ENCODE measurements around the gene TRIM59. TPM values are rescaled to one million over a fixed set of nuclear protein-coding genes. Genes with fewer than 3 reads are reported as not detected.
A peak's percentile ranks its signal among the peaks of the same experiment; 100 is the strongest.

TRIM59 gene
- total RNA-seq, 1 donor from 2014 or later: 0.25 TPM

DNA sequence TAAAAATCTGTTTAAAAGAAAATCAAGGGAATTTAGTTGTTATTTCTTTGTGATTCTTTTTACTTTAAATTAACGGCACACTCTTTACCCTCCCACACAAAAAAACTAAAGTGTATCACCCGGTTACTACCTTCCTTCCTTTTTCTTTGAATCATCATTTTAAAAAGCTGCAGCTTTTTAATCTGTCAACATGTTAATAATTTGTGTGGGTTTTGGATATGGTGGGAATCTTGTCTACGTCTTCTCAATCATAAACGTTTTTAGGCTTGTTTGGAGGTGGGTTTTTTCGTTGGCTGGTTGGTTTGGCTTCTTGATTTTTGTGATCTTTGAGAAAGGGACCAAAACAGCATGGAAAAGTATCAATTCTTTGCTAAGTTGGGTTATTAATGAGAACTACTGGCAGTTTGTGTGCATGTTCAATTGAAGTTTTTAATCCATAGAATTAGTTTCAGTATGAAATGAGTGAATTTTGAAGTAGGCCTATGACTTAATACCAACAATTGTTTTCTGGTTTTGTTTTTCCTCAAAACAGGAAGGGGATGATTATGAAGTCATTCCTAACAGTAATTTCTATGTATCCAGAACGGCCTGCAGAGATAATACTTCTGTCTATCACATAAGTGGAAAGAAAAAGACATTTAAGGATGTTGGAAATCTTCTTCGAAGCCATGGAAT is 45.7 kb downstream of the TRIM59 start:
- ATAC-seq (no peak), DNase-seq (ENCODE audit: low spot score) (no peak)

DNA sequence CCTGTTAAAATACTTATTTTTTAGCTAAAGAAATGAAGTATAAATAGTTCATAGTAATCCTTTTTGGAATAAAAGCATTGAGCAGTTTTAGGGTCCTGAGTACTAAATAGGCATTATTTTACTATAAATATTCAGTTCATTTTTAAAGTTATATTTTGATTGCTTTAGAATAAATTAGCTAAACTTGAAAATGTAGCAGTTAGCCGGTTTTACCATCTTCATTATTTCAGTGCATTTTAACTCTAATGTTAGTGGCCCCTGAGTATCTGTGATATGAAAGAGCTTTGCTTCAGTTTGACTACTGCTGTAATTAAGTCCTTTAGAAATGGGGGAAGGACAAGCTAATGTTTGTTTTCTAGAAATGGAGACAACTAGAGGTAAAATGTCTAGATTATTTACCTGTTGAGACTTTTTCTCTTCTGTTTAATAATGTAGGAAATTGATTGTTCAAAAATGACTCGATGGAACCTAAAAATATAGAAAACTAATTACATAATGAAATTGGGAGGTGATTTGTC is 46.5 kb downstream of the TRIM59 start:
- ATAC-seq (no peak), DNase-seq (ENCODE audit: low spot score) (no peak)

DNA sequence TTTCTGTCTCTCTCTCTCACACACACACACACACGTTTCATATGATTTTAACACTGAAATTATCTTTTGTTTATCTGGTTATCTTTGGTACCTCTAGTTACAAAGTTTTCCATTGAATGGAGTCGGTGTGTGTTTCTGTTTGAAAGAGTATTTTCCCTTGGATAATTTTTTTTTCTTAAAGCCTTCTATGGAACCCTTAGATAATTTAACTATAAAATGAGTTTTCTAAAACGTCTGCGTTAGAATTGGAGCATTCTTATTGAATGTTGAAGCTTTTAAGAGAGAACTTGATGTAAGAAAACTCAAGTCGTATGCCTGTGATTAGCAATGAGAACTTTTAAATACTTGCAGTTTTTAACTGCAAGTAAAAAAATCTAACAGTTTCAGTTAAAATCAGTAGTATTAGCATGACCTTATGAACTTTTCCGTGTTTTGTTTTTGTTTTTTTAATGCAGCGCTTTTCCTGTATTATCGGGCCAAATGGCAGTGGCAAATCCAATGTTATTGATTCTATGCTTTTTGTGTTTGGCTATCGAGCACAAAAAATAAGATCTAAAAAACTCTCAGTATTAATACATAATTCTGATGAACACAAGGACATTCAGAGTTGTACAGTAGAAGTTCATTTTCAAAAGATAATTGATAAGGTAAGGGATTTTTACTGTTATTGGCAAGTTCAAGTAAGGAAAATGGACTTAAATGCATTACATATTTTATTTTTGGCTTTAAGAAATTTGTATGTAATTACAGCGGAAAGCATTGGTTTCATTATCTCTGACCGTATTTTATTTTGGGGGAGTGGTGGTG is 47.2 kb downstream of the TRIM59 start:
- ATAC-seq: no peak
- no peak for DNase-seq (ENCODE audit: low spot score)

GRCh38 chr3:160401291-160402095 is 48.1 kb downstream of the TRIM59 start:
- ATAC-seq (no peak), DNase-seq (ENCODE audit: low spot score) (no peak)

DNA sequence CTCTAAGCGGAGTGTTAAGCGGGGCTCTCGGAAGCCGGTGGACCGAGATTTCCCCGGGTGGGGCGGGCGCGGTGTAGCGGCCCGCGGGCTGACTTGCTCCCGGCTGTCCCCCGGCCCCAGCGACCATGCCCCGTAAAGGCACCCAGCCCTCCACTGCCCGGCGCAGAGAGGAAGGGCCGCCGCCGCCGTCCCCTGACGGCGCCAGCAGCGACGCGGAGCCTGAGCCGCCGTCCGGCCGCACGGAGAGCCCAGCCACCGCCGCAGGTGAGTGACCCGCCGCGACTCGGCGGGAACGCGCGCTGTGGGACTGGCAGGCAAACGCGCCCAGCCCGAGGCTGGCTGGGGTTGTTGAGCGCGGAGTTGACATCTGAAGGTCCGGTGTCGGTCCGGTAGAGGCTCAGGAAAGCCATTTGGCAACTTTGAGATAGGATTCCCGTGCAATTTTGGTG is 48.9 kb downstream of the TRIM59 start:
- peak; percentile 63 for DNase-seq (ENCODE audit: low spot score)
- peak; percentile 57 for ATAC-seq

DNA sequence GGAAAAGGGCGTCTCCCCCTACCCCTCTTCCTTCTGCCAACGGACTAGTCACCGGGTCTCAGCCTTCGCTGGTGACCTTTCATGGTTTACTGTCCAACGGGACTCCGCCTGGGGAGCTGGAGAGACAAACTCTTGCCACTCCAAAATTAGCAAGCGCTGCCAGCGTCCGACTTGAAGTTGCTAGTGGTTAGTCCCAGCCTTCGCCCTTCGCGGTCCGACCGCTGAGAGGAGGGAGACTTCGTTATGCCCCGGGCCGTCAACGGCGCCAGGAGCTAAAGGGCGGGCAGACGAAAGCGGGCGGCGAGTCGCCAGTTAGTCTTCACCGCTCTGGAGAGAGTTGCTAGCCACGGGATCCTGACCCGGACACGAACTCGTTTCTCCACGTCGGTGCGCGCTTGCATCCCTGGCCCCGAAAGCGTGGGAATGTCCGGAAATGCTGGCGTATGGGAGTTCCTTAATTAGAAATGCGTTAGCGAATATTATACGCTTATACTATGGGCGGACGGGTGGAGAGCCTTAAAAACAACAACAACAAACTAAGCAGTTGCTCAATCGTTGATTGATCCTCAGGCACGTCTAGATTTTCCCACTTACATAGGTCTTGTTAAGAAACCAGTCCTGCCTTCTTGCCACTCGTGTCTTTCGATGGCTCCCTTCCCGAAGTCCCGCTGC is 49.4 kb downstream of the TRIM59 start:
- ATAC-seq (peak; percentile 55), DNase-seq (ENCODE audit: low spot score) (peak; percentile 68)

DNA sequence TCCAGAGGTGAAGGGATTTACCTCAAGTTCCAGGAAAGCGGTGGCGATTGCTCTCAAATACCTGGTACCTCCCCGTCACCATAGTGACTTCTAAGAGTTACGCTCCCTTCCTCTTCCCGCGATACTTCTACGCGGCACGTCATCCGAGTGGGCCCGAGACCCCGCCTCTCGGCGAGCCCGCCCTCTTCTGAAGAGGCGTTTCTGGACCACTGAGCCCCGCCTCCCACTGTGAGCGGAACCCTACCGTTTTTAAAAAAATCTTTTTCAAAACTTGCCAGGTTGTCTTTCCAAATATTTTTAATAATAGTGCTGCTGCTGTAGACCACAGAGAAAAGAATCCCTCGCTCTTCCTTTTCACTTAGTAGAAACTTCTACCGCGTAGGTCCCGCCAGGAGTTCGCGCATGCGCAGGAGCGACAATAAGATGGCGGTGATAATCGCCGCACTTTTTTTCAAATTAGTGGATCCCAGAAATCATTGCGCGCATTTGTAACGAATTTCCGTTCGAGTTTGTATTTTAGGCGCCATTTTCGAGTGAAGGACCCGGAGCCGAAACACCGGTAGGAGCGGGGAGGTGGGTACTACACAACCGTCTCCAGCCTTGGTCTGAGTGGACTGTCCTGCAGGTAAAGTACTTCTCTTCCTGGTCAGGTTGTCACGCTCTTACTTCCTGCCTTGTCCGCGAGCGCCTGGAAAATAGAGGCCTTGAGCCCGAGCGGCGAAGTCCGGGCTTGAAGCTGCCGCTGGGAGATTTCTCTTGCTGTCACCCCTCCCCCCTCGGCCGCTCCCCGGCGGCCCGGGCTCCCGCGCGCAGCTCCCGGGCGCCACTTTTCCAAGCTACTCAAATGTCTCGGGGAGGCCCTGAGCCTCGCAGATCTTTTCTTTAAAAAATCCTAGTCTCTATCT is 50.2 kb downstream of the TRIM59 start, which contains the start of the genes IFT80 and SMC4:
Gene IFT80, minus strand, starts transcription at position 101 of the 905 bp plus-strand sequence. CDS start 14,625 bp downstream, outside the sequence.
Gene SMC4, plus strand, starts transcription at position 526 of the 905 bp plus-strand sequence. CDS start 1,177 bp downstream, outside the sequence.
- ATAC-seq: peak; percentile 91
- DNase-seq (ENCODE audit: low spot score): peak; percentile 97

DNA sequence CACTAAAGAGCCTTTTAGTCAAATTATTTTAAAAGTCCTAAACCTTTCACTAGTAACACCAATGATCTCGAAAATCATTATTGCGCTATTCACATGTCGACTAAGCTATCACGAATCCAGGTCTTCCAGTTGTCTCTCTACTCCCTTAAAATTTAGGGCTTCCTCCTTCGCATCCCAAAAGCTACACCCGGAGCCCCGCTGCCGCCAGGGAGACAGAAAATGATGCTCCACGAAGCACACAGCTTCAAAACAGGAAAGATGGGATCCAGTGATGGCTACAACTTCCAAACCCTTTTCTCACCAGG is 50.8 kb downstream of the TRIM59 start:
- ATAC-seq (no peak), DNase-seq (ENCODE audit: low spot score) (no peak)

- no peak for ATAC-seq
- DNase-seq (ENCODE audit: low spot score): no peak
Measured at GRCh38 chr3:160395297-160395696, 54.3 kb downstream of the TRIM59 start.

DNA sequence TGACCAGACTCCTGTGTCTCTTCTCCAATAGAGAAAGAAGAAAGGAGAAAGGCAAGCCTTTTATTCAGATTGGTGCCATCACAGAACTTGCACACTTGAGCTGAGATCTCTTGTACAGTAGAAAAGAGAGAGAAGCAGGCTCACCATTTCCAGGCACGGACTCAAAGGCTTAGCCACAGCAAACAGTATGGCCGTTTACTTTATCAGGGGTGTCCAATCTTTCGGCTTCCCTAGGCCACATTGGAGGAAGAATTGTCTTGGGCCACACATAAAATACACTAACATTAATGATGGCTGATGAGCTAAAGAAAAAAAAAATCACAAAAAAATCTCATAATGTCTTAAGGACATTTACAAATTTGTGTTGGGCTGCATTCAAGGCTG is 55.6 kb downstream of the TRIM59 start:
- ATAC-seq (no peak), DNase-seq (ENCODE audit: low spot score) (no peak)

GRCh38 chr3:160393346-160394008 is 56.1 kb downstream of the TRIM59 start:
- DNase-seq (ENCODE audit: low spot score): no peak
- ATAC-seq: no peak

DNA sequence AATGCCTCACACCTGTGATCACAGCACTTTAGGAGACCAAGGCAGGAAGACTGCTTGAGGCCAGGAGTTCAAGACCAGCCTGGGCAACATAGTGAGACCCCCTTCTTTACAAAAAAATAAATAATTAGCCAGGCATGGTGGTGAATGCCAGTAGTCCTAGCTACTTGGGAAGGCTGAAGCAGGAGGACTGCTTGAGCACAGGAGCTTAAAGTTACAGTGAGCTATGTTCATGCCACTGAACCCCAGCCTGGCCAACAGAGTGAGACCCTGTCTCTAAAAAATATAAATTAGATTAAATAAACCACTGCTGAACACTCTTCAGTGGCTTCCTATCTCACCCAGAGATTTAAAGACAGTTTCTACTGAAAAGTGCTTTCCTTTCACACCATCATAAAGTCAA is 56.8 kb downstream of the TRIM59 start:
- ATAC-seq (no peak), DNase-seq (ENCODE audit: low spot score) (no peak)

- DNase-seq (ENCODE audit: low spot score): no peak
- no peak for ATAC-seq
Measured at GRCh38 chr3:160390565-160391138, 58.9 kb downstream of the TRIM59 start.

Other genes starting within 250 kb of the TRIM59 start
- gene C3orf80, start 224.4 kb downstream of the TRIM59 start, total RNA-seq: 0.10 TPM
- 6.3 TPM for gene IFT80, start 50.6 kb downstream of the TRIM59 start, total RNA-seq
- 12.0 TPM for gene SMC4, start 50.1 kb downstream of the TRIM59 start, total RNA-seq
- 17.0 TPM for gene KPNA4, start 115.8 kb upstream of the TRIM59 start, total RNA-seq
- not detected for gene ARL14, start 227.4 kb upstream of the TRIM59 start, total RNA-seq

Measured in left lobe of liver (tissue), 2 donors.